HG03571 (cell line): Measurements from ENCODE around the gene GCSAM.
"Not testable (repeated sequence)": the region's sequence is repeated elsewhere in the genome, so short reads cannot be mapped to it uniquely, and the experiment has no call there.

Source experiments
- ATAC-seq: cut with Tn5 transposase; IDR thresholded peaks from one replicate; pipeline ENCODE4 v1.9.1; 2021; ENCODE audit not compliant: unreplicated experiment

The GCSAM gene

GRCh38 chr3:112074616-112075497, 58.2 kb downstream of the GCSAM start:
- ATAC-seq: no peak

DNA sequence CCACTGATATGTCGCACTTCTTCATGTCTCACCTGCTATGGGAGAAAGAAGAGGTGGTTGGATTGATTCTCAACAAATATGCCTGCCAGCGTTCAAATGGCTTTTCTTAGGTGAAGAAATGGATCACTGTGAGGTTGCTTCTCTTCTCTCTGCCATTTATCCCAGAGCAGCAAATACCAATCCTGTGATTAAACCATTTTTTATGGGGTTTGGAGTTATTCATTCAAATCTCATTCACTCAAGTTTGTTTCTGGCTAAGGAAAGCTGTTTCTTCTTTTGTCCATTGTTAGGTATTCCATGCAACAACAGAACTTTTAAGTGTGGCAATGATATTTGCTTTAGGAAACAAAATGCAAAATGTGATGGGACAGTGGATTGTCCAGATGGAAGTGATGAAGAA, 59.0 kb downstream of the GCSAM start:
- ATAC-seq: no peak

GRCh38 chr3:112072387-112073060, 60.5 kb downstream of the GCSAM start:
- ATAC-seq: not testable (repeated sequence)
